ENCODE measurements around the gene PIH1D1. TPM values are rescaled to one million over a fixed set of nuclear protein-coding genes. Genes with fewer than 3 reads are reported as not detected.

PIH1D1 gene
- total and polyA plus RNA-seq, 2 experiments from 2014 or later: 103 to 164 TPM

GRCh38 chr19:49475191-49475917 lies 23.7 kb upstream of the PIH1D1 start (continued):
- TF ChIP-seq ZNF462 (CRISPR knock-in tag; IDR thresholded peaks at IDR 0.05) (no peak), ETS1 (IDR thresholded peaks at IDR 0.05) (no peak), NANOG (IDR thresholded peaks at IDR 0.05; ENCODE audit: borderline replicate concordance) (no peak), CREB1 (CRISPR knock-in tag; IDR thresholded peaks at IDR 0.05; ENCODE audit: low read depth) (no peak), EZH2 (IDR thresholded peaks at IDR 0.05; ENCODE audit: low read depth, unreplicated experiment) (no peak), STAT1 (IDR thresholded peaks at IDR 0.05; ENCODE audit: unreplicated experiment) (no peak)
- TF ChIP-seq, protein P1, sequence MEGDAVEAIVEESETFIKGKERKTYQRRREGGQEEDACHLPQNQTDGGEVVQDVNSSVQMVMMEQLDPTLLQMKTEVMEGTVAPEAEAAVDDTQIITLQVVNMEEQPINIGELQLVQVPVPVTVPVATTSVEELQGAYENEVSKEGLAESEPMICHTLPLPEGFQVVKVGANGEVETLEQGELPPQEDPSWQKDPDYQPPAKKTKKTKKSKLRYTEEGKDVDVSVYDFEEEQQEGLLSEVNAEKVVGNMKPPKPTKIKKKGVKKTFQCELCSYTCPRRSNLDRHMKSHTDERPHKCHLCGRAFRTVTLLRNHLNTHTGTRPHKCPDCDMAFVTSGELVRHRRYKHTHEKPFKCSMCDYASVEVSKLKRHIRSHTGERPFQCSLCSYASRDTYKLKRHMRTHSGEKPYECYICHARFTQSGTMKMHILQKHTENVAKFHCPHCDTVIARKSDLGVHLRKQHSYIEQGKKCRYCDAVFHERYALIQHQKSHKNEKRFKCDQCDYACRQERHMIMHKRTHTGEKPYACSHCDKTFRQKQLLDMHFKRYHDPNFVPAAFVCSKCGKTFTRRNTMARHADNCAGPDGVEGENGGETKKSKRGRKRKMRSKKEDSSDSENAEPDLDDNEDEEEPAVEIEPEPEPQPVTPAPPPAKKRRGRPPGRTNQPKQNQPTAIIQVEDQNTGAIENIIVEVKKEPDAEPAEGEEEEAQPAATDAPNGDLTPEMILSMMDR (conservative IDR thresholded peaks at IDR 0.05; ENCODE audit: low read depth in 2 of 2): no peak

Data from GM23338 (cell line).